ENCODE data around the gene PKNOX2.

DNA sequence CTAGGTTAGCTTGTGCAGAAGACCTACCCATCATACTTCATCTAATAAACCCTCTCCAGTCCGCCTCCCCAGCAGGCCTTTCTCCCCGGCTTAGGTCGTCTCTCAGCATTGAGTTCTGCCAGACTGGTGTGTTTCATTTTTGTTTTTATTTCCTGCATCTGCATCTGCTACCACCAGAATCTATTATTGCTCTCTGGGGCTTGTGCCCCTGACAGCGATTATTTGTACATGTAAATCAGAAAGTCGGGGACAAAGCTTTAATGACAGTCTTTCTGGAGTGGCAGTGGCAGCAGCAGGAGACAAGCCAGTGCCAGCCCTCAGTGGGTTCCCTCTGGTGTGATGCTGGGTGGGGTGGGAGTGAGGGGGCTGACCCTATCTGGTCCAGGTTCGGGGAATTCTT lies 127.5 kb downstream of the PKNOX2 start:
- TF ChIP-seq POLR2AphosphoS5 (IDR thresholded peaks at IDR 0.05; ENCODE audit: low read depth, low read length) (no peak), TAF1 (IDR thresholded peaks at IDR 0.05; ENCODE audit: borderline replicate concordance, insufficient read depth, low read length) (no peak)
- TF ChIP-seq, protein P1, sequence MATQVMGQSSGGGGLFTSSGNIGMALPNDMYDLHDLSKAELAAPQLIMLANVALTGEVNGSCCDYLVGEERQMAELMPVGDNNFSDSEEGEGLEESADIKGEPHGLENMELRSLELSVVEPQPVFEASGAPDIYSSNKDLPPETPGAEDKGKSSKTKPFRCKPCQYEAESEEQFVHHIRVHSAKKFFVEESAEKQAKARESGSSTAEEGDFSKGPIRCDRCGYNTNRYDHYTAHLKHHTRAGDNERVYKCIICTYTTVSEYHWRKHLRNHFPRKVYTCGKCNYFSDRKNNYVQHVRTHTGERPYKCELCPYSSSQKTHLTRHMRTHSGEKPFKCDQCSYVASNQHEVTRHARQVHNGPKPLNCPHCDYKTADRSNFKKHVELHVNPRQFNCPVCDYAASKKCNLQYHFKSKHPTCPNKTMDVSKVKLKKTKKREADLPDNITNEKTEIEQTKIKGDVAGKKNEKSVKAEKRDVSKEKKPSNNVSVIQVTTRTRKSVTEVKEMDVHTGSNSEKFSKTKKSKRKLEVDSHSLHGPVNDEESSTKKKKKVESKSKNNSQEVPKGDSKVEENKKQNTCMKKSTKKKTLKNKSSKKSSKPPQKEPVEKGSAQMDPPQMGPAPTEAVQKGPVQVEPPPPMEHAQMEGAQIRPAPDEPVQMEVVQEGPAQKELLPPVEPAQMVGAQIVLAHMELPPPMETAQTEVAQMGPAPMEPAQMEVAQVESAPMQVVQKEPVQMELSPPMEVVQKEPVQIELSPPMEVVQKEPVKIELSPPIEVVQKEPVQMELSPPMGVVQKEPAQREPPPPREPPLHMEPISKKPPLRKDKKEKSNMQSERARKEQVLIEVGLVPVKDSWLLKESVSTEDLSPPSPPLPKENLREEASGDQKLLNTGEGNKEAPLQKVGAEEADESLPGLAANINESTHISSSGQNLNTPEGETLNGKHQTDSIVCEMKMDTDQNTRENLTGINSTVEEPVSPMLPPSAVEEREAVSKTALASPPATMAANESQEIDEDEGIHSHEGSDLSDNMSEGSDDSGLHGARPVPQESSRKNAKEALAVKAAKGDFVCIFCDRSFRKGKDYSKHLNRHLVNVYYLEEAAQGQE (IDR thresholded peaks at IDR 0.05; ENCODE audit: insufficient read depth in 1 of 2, low read depth in 2 of 2, low read length in 2 of 2), result no peak
